Endothelial cell of umbilical vein (primary cell): ENCODE measurements around the gene EML3.

Source experiments
- CTCF ChIP-seq, 2 donors: IDR thresholded peaks; 1 replicate in 1 of 2; 2 replicates in 1 of 2; pipeline ENCODE4 v1.5.1; 2011; ENCODE audit warnings: low read length in 2 of 2, mild to moderate bottlenecking in 2 of 2, moderate library complexity in 2 of 2, control low read depth in 1 of 2, inconsistent platforms in 1 of 2, low read depth in 1 of 2; ENCODE audit not compliant: insufficient read depth in 1 of 2; ENCODE audit errors: extremely low read depth in 1 of 2
- EZH2 ChIP-seq: IDR thresholded peaks from 2 replicates; pipeline ENCODE4 v1.6.1; 2012; ENCODE audit warnings: borderline replicate concordance, low read depth, mild to moderate bottlenecking, moderate library complexity, low read length, inconsistent platforms; ENCODE audit not compliant: severe bottlenecking
- FOS ChIP-seq: IDR thresholded peaks from 2 replicates; pipeline ENCODE4 v1.6.1; 2011; ENCODE audit warnings: mild to moderate bottlenecking, low read length, moderate library complexity, borderline replicate concordance; ENCODE audit not compliant: insufficient read depth
- POLR2A ChIP-seq: IDR thresholded peaks from 2 replicates; pipeline ENCODE4 v1.6.1; 2012; ENCODE audit warnings: low read depth, mild to moderate bottlenecking, control low read depth, low read length
- POLR2AphosphoS5 ChIP-seq: IDR thresholded peaks from 2 replicates; pipeline ENCODE4 v1.6.1; 2012; ENCODE audit warnings: low read depth, mild to moderate bottlenecking, control low read depth, low read length, moderate library complexity; ENCODE audit not compliant: insufficient read depth
- TF ChIP-seq, protein P1 (sequence below): IDR thresholded peaks from 2 replicates; pipeline ENCODE4 v1.6.1; 2011; ENCODE audit not compliant: insufficient read depth, insufficient read length

DNA sequence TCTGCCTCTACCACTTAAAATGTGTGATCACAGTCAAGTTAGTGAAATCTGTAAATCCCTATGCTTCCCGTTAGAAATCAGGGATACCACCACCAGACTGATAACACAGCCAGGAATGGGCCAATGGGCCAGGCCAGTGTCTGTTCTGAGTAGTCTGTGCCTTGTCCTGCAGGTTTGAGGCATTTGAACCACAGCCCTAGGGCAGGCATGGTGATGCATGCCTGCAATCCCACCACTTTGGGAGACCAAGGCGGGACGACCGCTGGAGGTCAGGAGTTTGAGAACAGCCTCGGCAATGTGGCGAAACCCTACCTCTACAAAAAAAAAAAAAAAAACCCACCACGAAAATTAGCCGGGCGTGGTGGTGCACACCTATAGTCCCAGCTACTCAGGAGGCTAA is 53.9 kb downstream of the EML3 start:
- TF ChIP-seq EZH2: no peak
- no peak for TF ChIP-seq POLR2AphosphoS5
- no peak for TF ChIP-seq CTCF (IDR thresholded peaks at IDR 0.05; ENCODE audit: extremely low read depth in 1 of 2, insufficient read depth in 1 of 2, low read depth in 1 of 2, low read length in 2 of 2)
- no peak for TF ChIP-seq POLR2A
- TF ChIP-seq, protein P1, sequence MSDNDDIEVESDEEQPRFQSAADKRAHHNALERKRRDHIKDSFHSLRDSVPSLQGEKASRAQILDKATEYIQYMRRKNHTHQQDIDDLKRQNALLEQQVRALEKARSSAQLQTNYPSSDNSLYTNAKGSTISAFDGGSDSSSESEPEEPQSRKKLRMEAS: no peak
- no peak for TF ChIP-seq FOS
